HS-5 (cell line): ENCODE data around the gene SALL4.
A peak's percentile ranks its signal among the peaks of the same experiment; 100 is the strongest.
"Not testable (repeated sequence)": the region's sequence is repeated elsewhere in the genome, so short reads cannot be mapped to it uniquely, and the experiment has no call there.

Experiments
- DNase-seq: peaks from one replicate; pipeline ENCODE4 v3.0.0-alpha.2; 2012; ENCODE audit warnings: low read depth

The SALL4 gene

DNA sequence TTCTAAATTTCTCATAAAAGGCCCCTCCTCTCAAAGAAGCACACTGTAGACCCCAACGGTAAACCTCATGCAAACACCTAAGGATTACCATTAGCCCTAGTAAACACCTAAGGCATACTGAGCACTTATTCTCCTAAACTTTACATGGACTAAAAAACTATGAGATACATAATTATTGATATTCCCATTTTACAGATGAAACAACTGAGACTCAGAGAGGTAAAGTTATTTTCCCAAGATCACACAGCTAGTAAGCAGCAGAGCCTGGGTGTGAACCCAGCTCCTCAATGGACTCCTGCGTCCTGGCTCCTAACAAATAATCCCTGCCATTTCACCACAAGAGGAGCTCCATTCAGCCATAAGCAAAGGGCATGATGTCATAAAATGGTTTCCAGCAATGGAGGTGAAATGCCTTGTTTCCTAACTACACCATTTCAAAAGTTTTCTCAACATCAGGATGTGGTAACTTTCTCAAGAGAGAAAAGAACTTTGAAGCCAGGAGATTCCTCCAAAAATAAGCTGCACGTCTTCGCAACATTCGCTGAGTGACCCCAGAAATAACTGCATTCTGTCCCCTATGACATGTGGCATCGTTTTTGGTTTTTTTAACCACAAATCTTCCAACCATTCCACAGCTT, 38.2 kb downstream of the SALL4 start:
- DNase-seq: peak; percentile 56

- peak; percentile 71 for DNase-seq
Observed at GRCh38 chr20:51760905-51761546, 41.3 kb downstream of the SALL4 start.

DNA sequence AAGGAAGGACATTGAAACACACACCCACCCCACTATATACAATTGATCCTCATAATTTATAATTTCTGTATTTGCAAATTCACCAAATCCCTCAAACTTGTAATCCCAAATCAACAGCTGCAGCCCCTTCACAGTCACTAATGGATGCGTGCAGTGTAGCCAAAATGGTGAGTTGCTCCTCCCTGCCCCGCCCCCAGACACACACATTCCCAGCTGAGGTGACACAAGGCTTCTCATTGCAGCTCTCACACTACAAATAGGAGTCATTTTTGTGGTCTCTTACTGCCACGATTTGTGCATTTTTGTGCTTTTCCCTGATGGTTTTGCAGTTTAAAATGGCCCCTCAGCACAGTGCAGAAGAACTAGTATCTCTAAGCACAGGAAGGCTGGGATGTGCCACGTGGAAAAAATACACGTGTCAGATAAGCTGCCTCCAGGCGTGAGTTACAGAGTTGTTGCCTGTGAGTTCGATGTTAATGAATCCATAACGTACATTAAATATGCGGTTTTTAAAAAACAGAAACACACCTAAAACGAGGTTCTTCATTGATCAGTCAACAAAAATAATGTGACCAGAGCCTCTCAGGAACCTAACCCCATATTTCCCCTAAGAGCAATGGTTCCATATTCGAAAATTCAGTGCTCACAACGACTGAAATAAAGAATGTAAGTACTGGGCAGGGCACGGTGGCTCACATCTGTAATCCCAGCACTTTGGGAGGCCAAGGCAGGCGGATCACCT, 42.4 kb downstream of the SALL4 start:
- no peak for DNase-seq

DNA sequence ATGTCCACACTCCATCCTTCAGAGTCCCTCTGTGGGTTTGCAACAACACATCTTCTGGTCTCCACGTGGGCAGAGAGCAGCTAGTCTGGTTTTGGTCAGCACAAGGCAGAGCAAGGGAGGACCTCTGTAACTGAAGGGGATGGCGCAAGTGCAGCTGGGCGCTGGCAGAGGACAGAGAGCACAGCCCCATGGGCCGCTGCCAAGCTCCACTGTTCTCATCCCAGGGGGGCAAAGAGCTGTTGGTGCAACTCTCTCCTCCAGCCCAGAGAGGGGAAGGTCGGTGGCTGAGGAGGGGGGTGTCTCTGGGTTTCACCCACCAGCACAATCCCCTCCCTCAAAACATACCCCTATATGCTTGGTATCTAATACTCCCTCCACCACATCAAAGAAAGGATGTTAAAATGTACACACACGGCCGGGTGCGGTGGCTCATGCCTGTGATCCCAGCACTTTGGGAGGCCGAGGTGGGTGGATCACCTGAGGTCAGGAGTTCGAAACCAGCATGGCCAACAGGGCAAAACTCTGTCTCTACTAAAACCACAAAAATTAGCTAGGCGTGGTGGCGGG, 43.3 kb downstream of the SALL4 start:
- no peak for DNase-seq

- DNase-seq: no peak
Observed at GRCh38 chr20:51757226-51757625, 45.1 kb downstream of the SALL4 start.

DNA sequence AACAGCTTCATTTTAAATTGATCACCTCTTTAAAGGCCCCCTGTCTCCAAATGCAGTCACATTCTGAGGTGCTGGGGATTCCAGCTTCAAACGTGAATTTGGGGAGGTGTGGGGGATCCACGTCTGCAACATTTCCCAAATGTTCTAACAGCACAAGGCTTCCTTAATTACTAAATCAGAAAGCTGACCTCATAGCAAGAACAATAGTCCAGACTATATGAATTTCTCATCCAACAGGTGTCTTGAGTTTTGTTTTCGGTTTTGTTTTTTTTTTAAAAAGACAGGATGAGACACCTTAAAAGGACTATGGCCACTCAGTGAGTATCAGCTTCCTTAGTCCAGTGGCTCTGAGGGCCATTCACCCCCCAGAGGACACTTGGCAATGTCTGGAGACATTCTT, 45.7 kb downstream of the SALL4 start:
- DNase-seq: no peak

DNA sequence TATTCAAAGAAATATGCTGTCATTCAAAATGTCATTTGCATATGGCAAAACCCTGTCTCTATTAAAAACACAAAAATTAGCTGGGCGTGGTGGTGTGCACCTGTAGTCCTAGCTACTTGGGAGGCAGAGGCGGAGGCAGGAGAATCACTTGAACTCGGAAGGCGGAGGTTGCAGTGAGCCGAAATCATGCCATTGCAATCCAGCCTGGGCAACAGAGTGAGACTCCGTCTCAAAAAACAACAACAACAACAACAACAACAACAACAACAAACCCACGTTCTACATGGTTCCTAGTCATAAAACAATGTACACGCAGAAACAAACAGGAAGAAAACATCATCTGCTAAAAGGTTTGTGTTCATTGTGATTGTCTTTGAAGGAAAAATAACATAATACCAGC, 49.1 kb downstream of the SALL4 start:
- not testable (repeated sequence) for DNase-seq

DNA sequence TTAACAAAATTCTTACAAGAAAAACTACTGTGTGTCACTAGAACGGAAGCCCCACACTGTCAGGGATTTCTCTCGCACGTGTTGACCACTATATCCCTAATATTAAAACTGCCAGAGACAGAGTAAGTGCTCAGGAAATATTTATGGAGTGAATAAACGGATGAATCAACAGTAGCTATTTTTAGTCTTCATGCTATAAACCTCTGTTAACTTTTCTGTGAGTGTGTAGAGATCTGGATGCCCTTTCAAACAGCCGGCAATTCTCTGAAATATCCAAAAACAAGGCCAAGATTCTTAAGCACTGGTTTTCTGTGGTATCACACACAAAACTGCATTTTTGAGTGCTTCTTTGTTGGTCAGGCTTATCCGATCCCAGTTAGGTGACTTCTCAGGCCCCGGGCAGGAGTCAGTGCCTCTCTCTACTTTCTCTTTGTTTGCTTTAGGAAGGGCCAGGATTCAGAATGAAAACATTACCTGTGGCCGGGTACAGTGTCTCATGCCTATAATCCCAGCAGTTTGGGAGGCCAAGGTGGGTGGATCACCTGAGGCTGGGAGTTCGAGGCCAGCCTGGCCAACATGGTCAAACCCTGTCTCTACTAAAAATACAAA, 49.9 kb downstream of the SALL4 start:
- peak; percentile 100 for DNase-seq

- DNase-seq: no peak
Observed at GRCh38 chr20:51750770-51751388, 51.4 kb downstream of the SALL4 start.

DNA sequence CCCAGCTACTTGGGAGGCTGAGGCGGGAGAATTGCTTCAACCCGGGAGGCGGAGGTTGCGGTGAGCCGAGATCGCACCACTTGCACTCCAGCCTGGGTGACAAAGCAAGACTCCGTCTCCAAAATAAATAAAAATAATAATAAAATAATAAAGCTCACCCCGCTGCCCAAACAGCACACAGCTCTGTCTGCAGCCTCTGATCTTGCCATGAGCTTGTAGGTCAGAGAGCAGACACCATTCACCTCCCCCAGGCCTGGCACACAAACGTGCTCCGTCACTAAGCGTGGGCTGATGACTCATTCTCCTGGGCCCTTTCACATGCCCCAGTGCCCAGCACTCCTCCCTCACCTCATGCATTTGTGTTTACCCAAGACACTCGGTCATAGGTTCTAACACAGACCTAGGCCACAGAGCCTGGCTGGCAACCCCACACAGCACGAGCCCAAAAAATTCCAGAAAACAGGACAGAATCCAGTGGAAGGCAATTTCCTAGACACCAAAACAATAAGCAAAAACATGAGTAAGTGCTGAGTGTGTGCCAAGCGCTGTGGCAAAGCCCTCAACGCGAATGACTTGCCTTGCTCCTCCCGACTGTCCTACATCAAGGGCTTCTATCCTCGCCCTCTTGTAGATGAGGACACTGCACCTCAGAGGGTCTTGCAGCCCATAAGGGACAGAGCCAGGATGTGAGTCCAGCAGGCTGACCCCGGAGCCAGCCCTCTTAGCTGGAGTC, 52.1 kb downstream of the SALL4 start:
- DNase-seq: peak; percentile 100

GRCh38 chr20:51749674-51750036, 52.7 kb downstream of the SALL4 start:
- DNase-seq: peak; percentile 83

DNA sequence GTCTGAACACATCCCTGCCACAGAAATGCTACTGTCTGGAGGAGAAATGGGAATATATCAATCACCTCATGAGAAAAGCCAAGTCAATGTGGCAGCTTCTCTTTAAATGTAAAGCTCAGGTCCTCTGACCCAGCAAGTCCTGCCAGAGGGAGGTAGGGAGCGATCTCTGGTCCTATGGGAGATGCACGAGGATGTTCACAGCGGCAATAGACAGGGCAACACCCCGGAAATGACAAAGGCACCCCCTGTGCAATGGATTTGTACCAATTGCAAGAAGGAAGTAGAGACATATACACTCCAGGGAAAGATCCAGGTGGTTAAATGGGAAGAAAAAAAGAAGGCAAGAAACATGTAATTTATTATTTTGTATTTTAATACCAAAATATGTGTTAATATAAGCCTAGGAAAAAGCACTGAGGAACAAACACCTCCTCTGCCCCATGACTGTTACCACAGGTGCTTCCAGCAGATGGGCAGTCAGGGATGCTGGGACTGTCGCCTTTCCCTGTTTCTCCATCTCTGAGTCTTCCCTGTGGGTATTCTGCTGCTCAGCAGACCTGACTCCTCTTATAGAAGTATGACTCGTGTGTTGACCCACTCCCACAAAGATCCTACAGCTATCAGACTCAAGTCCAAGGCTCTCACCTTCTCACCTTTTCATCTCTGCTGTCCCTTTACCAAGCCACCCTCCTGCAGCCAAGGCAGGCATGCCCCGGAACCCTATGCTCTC, 55.0 kb downstream of the SALL4 start:
- no peak for DNase-seq

DNA sequence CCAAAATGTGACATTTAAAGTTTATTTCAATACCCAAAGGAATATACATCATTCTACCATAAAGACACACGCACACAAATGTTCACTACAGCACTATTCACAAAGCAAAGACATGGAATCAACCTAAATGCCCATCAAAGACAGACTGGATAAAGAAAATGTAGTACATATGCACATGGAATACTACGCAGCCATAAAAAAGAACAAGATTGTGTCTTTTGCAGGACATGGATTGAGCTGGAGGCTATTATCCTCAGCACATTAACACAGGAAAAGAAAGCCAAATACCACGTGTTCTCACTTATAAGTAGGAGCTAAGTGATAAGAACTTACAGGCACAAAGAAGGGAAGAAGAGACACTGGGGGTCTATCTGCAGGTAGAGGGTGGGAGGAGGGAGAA, 56.5 kb downstream of the SALL4 start:
- DNase-seq: no peak

GRCh38 chr20:51740838-51741237, 61.5 kb downstream of the SALL4 start:
- DNase-seq: no peak

- not testable (repeated sequence) for DNase-seq
Observed at GRCh38 chr20:51740308-51740707, 62.0 kb downstream of the SALL4 start.

DNA sequence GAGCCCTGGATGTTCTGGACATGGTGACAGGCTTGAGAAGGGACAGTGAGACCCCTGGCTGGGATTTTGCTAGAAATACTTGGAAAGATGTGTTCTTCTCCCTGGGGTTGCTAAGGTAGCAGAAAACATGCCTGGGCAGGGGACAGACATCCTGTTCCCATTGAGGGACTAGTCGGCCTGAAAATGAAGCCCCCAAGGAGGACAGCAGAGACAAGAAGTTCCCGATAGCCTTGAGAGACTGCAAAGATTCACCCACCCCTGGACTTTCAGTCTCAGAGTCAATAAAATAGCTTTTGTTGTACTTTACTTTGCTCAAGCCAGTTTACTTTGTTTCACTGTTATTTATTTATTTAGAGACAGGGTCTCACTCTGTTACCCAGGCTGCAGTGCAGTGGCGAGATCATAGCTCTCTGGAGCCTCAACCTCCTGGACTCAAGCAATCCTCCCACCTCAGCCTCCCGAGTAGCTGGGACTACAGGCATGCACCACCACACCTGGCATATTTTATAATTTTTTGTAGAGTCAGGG, 62.5 kb downstream of the SALL4 start:
- DNase-seq: no peak

DNA sequence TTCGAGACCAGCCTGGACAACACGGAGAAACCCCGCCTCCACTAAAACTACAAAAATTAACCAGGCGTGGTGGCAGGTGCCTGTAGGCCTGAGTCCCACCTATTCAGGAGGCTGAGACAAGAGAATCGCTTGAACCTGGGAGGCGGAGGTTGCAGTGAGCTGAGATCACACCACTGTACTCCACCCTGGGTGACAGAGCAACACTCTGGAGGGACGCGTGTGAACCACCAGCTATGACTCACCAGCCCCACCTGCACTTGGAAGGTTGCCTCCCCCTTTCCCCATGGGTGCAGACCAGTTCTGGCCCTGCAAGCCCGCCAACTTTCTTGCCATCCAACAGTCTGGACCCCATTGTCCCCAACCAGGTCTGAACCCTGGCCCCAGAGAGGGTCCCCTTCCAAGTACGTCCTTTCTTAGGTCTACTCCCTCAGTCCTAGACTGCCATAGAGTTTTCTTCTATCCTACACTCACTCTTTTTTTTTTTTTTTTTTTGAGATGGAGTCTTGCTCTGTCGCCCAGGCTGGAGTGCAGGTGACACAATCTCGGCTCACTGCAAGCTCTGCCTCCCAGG, 63.4 kb downstream of the SALL4 start:
- DNase-seq: no peak

DNA sequence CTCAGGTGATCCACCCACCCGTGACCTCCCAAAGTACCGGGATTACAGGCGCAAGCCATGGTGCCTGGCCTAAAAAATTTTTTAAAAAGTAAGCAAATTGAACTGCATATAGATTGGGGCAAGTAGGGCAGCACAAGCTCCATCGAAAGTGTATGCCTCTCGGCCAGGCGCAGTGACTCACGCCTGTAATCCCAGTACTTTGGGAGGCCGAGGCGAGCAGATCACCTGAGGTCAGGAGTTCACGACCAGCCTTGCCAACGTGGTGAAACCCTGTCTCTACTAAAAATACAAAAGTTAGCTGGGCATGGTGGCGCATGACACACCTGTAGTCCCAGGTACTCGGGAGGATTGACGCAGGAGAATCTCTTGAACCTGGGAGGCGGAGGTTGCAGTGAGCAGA, 64.1 kb downstream of the SALL4 start:
- DNase-seq: not testable (repeated sequence)

- DNase-seq: no peak
Observed at GRCh38 chr20:51736947-51737346, 65.4 kb downstream of the SALL4 start.
